ENCODE results near the gene DNAJC5. TPM values are rescaled to one million over a fixed set of nuclear protein-coding genes. Genes with fewer than 3 reads are reported as not detected.

The DNAJC5 gene
- total and polyA plus RNA-seq, 9 of the 15 experiments (the other 6 are each of a cell fraction or from before 2014, with no cell fraction given), result 0.95 to 42.8 (median 23.4) TPM

DNA sequence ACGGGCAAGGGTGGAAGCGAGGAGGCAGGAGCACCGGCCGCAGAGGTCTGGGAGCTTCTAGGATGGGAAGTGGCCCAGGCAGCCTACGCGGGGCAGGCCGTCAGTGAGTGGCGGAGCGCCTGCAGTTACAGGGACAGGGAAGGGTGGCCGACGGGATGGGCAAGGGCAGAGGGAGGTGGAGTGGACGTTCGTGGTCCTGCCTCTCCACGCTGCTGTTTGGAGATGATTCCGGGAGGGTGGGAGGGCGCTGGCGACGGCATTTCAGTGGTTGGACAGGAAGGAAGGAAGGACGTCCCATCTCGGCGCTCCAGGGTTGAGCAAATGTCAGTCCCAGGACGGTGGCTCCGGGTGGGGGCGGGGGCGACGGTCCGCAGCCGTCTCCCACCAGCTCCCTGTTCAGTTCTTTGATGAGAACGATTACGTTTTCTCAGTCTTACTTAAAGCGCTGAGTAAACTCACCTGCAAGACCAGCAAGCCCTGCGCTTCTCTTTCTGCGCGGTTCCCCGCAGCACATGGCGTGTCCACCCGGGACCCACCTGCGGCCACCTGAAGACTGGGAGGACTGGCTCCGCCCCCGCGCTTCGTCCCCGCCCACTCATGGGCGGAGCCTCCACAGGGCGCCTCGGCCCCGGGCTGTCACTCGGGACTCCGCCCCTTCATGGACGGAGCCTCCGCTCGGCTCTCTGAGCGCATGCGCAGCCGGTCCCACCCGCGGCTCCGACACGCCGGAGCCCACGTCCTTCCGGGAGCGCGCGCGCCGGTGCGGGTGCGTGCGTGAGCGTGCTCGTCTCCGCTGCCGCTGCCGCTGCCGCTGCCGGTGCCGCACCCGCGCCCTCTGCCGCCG is at the start of gene DNAJC5 (continued):
- TF ChIP-seq, protein P1, sequence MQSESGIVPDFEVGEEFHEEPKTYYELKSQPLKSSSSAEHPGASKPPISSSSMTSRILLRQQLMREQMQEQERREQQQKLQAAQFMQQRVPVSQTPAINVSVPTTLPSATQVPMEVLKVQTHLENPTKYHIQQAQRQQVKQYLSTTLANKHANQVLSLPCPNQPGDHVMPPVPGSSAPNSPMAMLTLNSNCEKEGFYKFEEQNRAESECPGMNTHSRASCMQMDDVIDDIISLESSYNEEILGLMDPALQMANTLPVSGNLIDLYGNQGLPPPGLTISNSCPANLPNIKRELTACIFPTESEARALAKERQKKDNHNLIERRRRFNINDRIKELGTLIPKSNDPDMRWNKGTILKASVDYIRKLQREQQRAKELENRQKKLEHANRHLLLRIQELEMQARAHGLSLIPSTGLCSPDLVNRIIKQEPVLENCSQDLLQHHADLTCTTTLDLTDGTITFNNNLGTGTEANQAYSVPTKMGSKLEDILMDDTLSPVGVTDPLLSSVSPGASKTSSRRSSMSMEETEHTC (IDR thresholded peaks at IDR 0.05), result no peak
- no peak for TF ChIP-seq ATF1 (CRISPR knock-in tag; IDR thresholded peaks at IDR 0.05)
- no peak for TF ChIP-seq ATF1 (tag; IDR thresholded peaks at IDR 0.05)
- no peak for TF ChIP-seq ZNF717 (CRISPR knock-in tag; IDR thresholded peaks at IDR 0.05)
- TF ChIP-seq ZMIZ1 (IDR thresholded peaks at IDR 0.05; ENCODE audit: low read depth in 2 of 2, low read length in 2 of 2), result no peak
- no peak for TF ChIP-seq ZHX1 (conservative IDR thresholded peaks at IDR 0.05; ENCODE audit: low read length)
- no peak for TF ChIP-seq MAFG (tag; conservative IDR thresholded peaks at IDR 0.05)
- no peak for TF ChIP-seq MEF2A (IDR thresholded peaks at IDR 0.05; ENCODE audit: control insufficient read depth, low read depth, low read length)
- TF ChIP-seq ZFP36 (IDR thresholded peaks at IDR 0.05; ENCODE audit: low read depth, low read length, partially characterized antibody), result no peak
- TF ChIP-seq HEY1 (CRISPR knock-in tag; IDR thresholded peaks at IDR 0.05; ENCODE audit: borderline replicate concordance), result no peak
- no peak for TF ChIP-seq ZNF124 (CRISPR knock-in tag; IDR thresholded peaks at IDR 0.05)
- TF ChIP-seq KAT7 (CRISPR knock-in tag; IDR thresholded peaks at IDR 0.05; ENCODE audit: borderline replicate concordance), result no peak
- TF ChIP-seq MCM2 (IDR thresholded peaks at IDR 0.05; ENCODE audit: low read depth), result no peak
- TF ChIP-seq FOXJ3 (CRISPR knock-in tag; IDR thresholded peaks at IDR 0.05), result no peak
- TF ChIP-seq ARID3A (IDR thresholded peaks at IDR 0.05; ENCODE audit: borderline replicate concordance, low read depth, low read length), result no peak
- TF ChIP-seq SETDB1 (IDR thresholded peaks at IDR 0.05; ENCODE audit: low read length), result no peak
- no peak for TF ChIP-seq ZNF197 (CRISPR knock-in tag; IDR thresholded peaks at IDR 0.05; ENCODE audit: low read depth)
- TF ChIP-seq STAT5A (IDR thresholded peaks at IDR 0.05; ENCODE audit: borderline replicate concordance, low read length), result no peak
- no peak for TF ChIP-seq ZC3H11A (IDR thresholded peaks at IDR 0.05; ENCODE audit: low read depth, low read length)
- TF ChIP-seq ZNF274 (IDR thresholded peaks at IDR 0.05; ENCODE audit: borderline replicate concordance, low read depth, low read length), result no peak
